OCI-LY3 (cell line): ENCODE data around the gene WNT2.

Experiments used
- EZH2phosphoT487 ChIP-seq: fragments of 200-600 bp; shearing (Covaris generic); IDR thresholded peaks from 2 replicates; pipeline ENCODE4 v1.6.1; 2018; ENCODE audit warnings: antibody characterized with exemption, mixed run types, low read depth
- TF ChIP-seq, protein P1 (sequence below): fragments of 200-600, 300-600 bp; sonication (generic); IDR thresholded peaks from 2 replicates; pipeline ENCODE4 v1.5.1; 2014; ENCODE audit warnings: antibody characterized with exemption, low read length, low read depth

DNA sequence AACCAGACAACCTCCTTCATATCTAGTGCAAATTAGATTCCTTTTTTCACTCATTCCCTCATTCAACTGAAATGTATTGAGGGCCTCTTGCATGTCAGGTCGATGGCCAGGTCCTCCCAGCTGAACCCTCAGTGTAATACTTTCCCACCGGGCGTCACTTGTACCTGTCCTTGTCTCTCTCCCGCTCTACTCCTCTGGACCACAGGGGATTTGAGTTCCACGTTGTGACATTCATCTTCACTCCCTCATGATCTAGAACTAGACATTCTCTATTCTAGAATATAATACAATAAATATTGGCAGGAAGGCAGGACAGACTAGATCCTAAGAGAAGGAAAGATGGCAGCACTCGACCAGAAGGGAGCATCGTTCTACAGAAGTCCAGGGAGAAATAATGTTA, 83.9 kb downstream of the WNT2 start:
- TF ChIP-seq, protein P1, sequence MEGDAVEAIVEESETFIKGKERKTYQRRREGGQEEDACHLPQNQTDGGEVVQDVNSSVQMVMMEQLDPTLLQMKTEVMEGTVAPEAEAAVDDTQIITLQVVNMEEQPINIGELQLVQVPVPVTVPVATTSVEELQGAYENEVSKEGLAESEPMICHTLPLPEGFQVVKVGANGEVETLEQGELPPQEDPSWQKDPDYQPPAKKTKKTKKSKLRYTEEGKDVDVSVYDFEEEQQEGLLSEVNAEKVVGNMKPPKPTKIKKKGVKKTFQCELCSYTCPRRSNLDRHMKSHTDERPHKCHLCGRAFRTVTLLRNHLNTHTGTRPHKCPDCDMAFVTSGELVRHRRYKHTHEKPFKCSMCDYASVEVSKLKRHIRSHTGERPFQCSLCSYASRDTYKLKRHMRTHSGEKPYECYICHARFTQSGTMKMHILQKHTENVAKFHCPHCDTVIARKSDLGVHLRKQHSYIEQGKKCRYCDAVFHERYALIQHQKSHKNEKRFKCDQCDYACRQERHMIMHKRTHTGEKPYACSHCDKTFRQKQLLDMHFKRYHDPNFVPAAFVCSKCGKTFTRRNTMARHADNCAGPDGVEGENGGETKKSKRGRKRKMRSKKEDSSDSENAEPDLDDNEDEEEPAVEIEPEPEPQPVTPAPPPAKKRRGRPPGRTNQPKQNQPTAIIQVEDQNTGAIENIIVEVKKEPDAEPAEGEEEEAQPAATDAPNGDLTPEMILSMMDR, result no peak
- TF ChIP-seq EZH2phosphoT487, result no peak
